ENCODE measurements around the gene S1PR5.

S1PR5 gene

GRCh38 chr19:10525636-10526035, 8.4 kb upstream of the S1PR5 start:
- Histone ChIP-seq H3K27ac (ENCODE audit: low read depth, low read length, severe bottlenecking) (no peak overlapping the region), H3K4me1 (ENCODE audit: control insufficient read depth, insufficient read depth, low read length, poor library complexity, severe bottlenecking) (no peaks in the 10 kb centered on the region), H3K4me3 (ENCODE audit: extremely low read depth, insufficient read depth, low read length, poor library complexity, severe bottlenecking) (no peak overlapping the region), H3K9me3 (ENCODE audit: control insufficient read depth, low read length) (no peaks in the 10 kb centered on the region), H3K36me3 (ENCODE audit: control insufficient read depth, insufficient read depth, low read length) (no peaks in the 10 kb centered on the region)
- 91 to 96% methylated on average over 6 of the region's 7 CpGs for WGBS, 2 experiments (ENCODE audit: insufficient coverage in 2 of 2)

- Histone ChIP-seq H3K36me3 (ENCODE audit: control insufficient read depth, insufficient read depth, low read length) (no peaks in the 10 kb centered on the region), H3K27ac (ENCODE audit: low read depth, low read length, severe bottlenecking) (no peak overlapping the region), H3K4me1 (ENCODE audit: control insufficient read depth, insufficient read depth, low read length, poor library complexity, severe bottlenecking) (no peaks in the 10 kb centered on the region), H3K4me3 (ENCODE audit: extremely low read depth, insufficient read depth, low read length, poor library complexity, severe bottlenecking) (no peak overlapping the region), H3K9me3 (ENCODE audit: control insufficient read depth, low read length) (no peaks in the 10 kb centered on the region)
- WGBS, 2 experiments (ENCODE audit: insufficient coverage in 2 of 2): 71 to 93% methylated on average over 1 of the region's 3 CpGs
Measured at GRCh38 chr19:10523135-10523636, 5.9 kb upstream of the S1PR5 start.

- 87 to 89% methylated on average over 10 to 11 of the region's 13 CpGs for WGBS, 2 experiments (ENCODE audit: insufficient coverage in 2 of 2)
- no peaks in the 10 kb centered on the region for H3K9me3 ChIP-seq (ENCODE audit: control insufficient read depth, low read length)
- no peak overlapping the region for H3K27ac ChIP-seq (ENCODE audit: low read depth, low read length, severe bottlenecking)
- H3K4me1 ChIP-seq (ENCODE audit: control insufficient read depth, insufficient read depth, low read length, poor library complexity, severe bottlenecking): peaks cover 5% of the 10 kb centered on the region
- H3K36me3 ChIP-seq (ENCODE audit: control insufficient read depth, insufficient read depth, low read length): no peaks in the 10 kb centered on the region
- no peak overlapping the region for H3K4me3 ChIP-seq (ENCODE audit: extremely low read depth, insufficient read depth, low read length, poor library complexity, severe bottlenecking)
Measured at GRCh38 chr19:10521461-10522171, 4.4 kb upstream of the S1PR5 start.

DNA sequence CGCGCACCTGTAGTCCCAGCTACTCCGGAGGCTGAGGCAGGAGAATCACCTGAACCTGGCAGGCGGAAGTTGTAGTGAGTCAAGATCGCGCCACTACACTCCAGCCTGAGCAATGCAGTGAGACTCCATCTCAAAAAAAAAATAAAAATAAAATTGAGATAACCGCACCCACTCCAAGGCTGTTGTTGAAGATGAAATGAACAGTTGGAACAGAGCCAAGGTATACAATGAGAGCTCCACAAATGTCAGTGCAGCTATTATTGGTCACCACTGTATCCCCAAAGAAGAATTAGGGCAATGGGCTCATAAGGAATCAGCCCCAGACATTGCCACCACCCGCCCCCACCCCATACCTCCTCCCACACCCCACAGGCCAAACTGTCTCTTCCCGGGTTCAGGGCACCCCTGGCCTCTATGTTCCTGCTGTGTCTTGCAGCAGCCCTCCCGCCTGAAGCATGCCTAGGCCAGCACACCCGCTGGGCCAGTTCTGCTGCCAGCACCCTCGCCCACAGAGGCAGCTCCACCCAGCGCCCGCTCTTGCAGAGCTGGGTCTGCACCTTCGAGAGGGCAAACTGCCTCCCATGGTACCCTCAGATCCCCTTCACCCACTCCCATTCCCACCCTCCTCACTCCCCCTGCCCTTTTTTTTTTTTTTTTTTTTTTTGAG, 3.5 kb upstream of the S1PR5 start:
- Histone ChIP-seq H3K36me3 (ENCODE audit: control insufficient read depth, insufficient read depth, low read length) (no peaks in the 10 kb centered on the region), H3K9me3 (ENCODE audit: control insufficient read depth, low read length) (no peaks in the 10 kb centered on the region), H3K4me1 (ENCODE audit: control insufficient read depth, insufficient read depth, low read length, poor library complexity, severe bottlenecking) (peaks cover 7% of the 10 kb centered on the region), H3K27ac (ENCODE audit: low read depth, low read length, severe bottlenecking) (no peak overlapping the region), H3K4me3 (ENCODE audit: extremely low read depth, insufficient read depth, low read length, poor library complexity, severe bottlenecking) (no peak overlapping the region)
- 89 to 99% methylated on average over 8 to 9 of the region's 15 CpGs for WGBS, 2 experiments (ENCODE audit: insufficient coverage in 2 of 2)

DNA sequence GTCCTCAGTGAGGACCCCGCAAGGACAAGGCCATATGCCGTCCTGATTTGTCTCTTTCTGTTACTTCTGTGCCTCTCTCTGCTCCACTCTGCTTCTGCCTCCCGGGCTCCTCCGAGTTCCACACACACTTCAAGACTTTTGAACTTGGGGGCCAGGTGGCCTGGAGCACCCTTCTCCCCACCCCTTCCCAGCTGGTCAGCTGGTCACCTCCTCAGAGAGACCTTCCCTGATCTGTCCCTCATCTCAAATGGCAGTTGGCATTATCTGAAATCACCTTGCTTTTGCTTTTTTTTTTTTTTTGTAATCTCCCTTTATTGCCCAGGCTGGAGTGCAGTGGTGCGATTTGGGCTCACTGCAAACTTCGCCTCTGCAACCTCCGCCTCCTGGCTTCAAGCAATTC, 2.2 kb upstream of the S1PR5 start:
- 87% methylated on average over 7 of the region's 7 CpGs for WGBS, 2 experiments (ENCODE audit: insufficient coverage in 2 of 2)
- Histone ChIP-seq H3K4me1 (ENCODE audit: control insufficient read depth, insufficient read depth, low read length, poor library complexity, severe bottlenecking) (peaks cover 7% of the 10 kb centered on the region), H3K4me3 (ENCODE audit: extremely low read depth, insufficient read depth, low read length, poor library complexity, severe bottlenecking) (no peak overlapping the region), H3K9me3 (ENCODE audit: control insufficient read depth, low read length) (no peaks in the 10 kb centered on the region), H3K27ac (ENCODE audit: low read depth, low read length, severe bottlenecking) (no peak overlapping the region), H3K36me3 (ENCODE audit: control insufficient read depth, insufficient read depth, low read length) (no peaks in the 10 kb centered on the region)

- Histone ChIP-seq H3K36me3 (ENCODE audit: control insufficient read depth, insufficient read depth, low read length) (no peaks in the 10 kb centered on the region), H3K27ac (ENCODE audit: low read depth, low read length, severe bottlenecking) (no peak overlapping the region), H3K4me3 (ENCODE audit: extremely low read depth, insufficient read depth, low read length, poor library complexity, severe bottlenecking) (no peak overlapping the region), H3K9me3 (ENCODE audit: control insufficient read depth, low read length) (no peaks in the 10 kb centered on the region), H3K4me1 (ENCODE audit: control insufficient read depth, insufficient read depth, low read length, poor library complexity, severe bottlenecking) (peaks cover 7% of the 10 kb centered on the region)
- WGBS, 2 experiments (ENCODE audit: insufficient coverage in 2 of 2): 33 to 35% methylated on average over 22 to 27 of the region's 33 CpGs
Measured at GRCh38 chr19:10518444-10519361, 1.5 kb upstream of the S1PR5 start.

DNA sequence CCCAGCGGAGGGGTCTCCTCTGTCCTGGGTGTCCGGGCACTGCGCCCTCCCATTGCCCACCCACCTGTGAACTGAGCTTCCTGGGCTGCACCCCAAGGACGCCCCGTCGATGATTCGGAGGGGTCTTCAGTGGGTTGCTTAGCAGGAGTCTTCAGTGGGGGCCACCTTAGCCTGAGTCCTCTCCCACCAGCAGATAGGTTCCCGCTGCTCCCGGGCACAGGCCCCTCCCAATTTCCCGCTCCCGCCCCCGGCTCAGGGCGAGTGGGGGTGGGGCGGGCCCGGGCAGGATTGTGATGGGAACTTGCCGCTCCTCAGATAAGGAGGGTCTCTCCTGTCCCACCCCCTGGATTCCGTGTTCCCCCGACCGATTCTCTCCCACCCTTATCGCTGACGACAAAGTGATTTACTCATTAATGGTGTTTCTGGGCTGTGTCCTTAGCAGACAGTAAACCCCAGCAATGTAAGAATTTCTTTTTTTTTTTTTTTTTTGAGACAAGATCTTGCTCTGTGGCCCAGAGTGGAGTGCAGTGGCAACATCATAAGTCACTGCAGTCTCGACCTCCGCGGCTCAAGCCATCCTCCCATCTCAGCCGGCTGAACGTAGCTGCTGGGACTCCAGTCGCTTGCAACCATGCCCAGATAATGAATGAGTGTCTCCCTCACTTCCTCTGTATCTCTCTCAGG, 655 bp upstream of the S1PR5 start:
- Histone ChIP-seq H3K27ac (ENCODE audit: low read depth, low read length, severe bottlenecking) (peak overlapping the region; percentile 36), H3K36me3 (ENCODE audit: control insufficient read depth, insufficient read depth, low read length) (peaks cover 2% of the 10 kb centered on the region), H3K4me3 (ENCODE audit: extremely low read depth, insufficient read depth, low read length, poor library complexity, severe bottlenecking) (peak overlapping the region; percentile 49), H3K9me3 (ENCODE audit: control insufficient read depth, low read length) (no peaks in the 10 kb centered on the region), H3K4me1 (ENCODE audit: control insufficient read depth, insufficient read depth, low read length, poor library complexity, severe bottlenecking) (peaks cover 7% of the 10 kb centered on the region)
- WGBS, 2 experiments (ENCODE audit: insufficient coverage in 2 of 2): 1 to 3% methylated on average over 11 to 20 of the region's 27 CpGs

- Histone ChIP-seq H3K4me1 (ENCODE audit: control insufficient read depth, insufficient read depth, low read length, poor library complexity, severe bottlenecking) (peaks cover 7% of the 10 kb centered on the region), H3K36me3 (ENCODE audit: control insufficient read depth, insufficient read depth, low read length) (peaks cover 3% of the 10 kb centered on the region), H3K27ac (ENCODE audit: low read depth, low read length, severe bottlenecking) (no peak overlapping the region), H3K9me3 (ENCODE audit: control insufficient read depth, low read length) (no peaks in the 10 kb centered on the region), H3K4me3 (ENCODE audit: extremely low read depth, insufficient read depth, low read length, poor library complexity, severe bottlenecking) (peak overlapping the region; percentile 49)
- 44 to 50% methylated on average over 6 to 8 of the region's 10 CpGs for WGBS, 2 experiments (ENCODE audit: insufficient coverage in 2 of 2)
Measured at GRCh38 chr19:10516671-10517286, 468 bp downstream of the S1PR5 start.

DNA sequence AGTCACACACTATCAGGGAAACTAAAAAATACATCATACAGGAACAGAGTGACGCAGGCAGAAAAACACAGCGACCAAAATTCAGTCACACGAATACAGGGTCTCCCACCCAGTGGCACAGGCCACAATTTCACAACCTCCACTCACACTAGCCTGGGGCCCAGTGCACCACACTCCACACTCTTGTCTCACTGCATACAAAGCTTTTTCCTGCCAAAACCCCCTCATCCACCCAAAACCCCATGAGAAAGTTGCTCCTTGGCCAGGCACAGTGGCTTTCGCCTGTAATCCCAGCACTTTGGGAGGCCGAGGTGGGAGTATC, 1.2 kb downstream of the S1PR5 start:
- no peak overlapping the region for H3K4me3 ChIP-seq (ENCODE audit: extremely low read depth, insufficient read depth, low read length, poor library complexity, severe bottlenecking)
- peaks cover 7% of the 10 kb centered on the region for H3K4me1 ChIP-seq (ENCODE audit: control insufficient read depth, insufficient read depth, low read length, poor library complexity, severe bottlenecking)
- WGBS, 2 experiments (ENCODE audit: insufficient coverage in 2 of 2): 92 to 95% methylated on average over 5 of the region's 5 CpGs
- H3K9me3 ChIP-seq (ENCODE audit: control insufficient read depth, low read length): no peaks in the 10 kb centered on the region
- peaks cover 3% of the 10 kb centered on the region for H3K36me3 ChIP-seq (ENCODE audit: control insufficient read depth, insufficient read depth, low read length)
- H3K27ac ChIP-seq (ENCODE audit: low read depth, low read length, severe bottlenecking): no peak overlapping the region
